ENCODE data around the gene YPEL5.
"Not testable (repeated sequence)": the region's sequence is repeated elsewhere in the genome, so short reads cannot be mapped to it uniquely, and the experiment has no call there.

The YPEL5 gene

DNA sequence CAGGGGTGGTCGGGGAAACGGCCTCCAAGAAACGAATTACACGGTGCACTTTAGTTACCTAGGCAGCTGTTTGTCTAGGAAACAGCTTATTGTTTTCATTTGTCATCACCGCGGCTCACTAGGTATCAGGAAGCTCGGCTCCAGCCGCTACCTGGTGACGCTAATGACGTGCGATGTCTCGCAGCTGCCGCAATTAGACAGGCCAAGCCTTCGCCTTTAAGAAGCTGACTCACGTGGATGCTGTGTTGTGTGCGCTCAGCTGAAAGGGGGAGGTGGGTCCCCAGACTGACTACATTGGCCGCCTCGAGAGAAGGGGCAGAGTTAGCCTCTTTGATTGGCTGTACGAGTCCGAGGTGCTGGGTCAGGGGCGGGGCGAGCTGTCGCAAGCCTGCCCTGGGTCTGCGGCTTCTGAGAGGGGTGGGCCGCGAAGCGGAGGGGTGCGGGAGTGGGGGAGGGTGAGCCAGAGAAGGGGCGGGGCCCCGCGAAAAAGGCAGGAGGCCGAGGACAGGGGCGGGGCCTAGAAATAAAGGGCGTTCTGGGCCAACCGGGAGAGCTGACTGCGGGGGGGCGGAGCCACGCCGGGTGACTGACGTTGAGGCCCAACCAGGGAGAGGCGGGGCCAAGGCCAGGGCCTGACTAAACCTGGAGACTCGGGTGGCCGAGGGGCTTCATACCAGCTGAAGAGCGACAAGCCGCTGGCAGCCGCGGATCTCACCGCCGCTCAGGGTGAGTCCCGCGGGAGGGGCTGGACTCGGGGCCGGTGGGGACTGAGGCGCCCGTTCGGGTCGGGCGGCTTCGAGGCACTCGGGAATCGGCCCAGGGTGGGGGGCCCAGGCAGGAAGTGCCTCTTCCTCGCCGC lies at the start of gene YPEL5:
Gene YPEL5 (plus strand): TSS at position 671 of the 859 bp plus-strand sequence. CDS start 9,645 bp downstream, outside the sequence.
- peak; percentile 96 to 99 (median 98) for DNase-seq (ENCODE audit: low read depth in 3 of 3)

DNA sequence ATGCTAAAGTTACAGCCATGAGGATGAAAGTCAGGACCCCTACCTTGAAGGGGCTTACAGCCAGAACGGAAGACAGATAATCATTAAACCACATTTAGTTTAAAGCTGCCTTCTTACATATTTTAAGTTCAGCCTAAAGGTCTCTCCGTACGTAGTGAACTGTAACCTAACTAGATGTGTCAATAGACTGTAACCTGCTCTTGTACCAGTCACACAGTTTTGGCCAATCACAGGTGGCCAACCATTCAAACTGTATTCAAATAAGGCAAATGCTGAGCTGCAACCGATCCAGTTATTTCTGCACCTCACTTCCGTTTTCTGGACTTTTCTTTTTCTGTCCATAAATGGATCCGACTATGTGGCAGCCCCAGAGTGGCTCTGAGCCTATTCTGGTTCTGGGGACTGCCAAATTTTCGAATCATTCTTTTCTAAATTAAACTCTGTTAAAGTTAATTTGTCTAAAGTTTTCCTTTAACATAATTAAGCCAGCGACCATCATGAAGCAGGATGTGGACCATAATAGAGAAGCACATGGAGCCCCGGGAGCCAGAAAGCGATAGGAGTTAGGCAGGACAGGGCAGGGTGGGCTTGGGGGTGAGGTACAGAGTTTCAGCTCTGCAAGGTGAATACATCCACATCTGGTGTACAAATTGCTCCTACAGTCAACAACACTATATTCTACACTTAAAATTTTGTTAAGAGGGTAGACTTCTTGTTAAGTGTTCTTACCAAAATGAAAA lies 48.4 kb upstream of the YPEL5 start:
- no peak for DNase-seq (ENCODE audit: low read depth in 3 of 3)

- not testable (repeated sequence) for DNase-seq (ENCODE audit: low read depth in 3 of 3)
These were observed 47.4 kb upstream of the YPEL5 start for GRCh38 chr2:30099366-30099765.

DNA sequence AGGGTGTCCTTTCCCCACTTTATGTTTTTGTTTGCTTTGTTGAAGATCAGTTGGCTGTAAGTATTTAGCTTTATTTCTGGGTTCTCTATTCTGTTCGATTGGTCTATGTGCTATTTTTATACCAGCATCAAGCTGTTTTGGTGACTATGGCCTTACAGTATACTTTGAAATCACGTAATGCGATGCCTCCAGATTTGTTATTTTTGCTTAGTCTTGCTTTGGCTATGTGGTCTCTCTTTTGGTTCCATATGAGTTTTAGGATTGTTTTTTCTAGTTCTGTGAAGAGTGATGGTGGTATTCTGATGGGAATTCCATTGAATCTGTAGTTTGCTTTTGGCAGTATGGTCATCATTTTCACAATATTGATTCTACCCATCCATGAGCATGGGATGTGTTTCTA lies 46.1 kb upstream of the YPEL5 start:
- DNase-seq (ENCODE audit: low read depth in 3 of 3): not testable (repeated sequence)

GRCh38 chr2:30104307-30104706 lies 42.5 kb upstream of the YPEL5 start:
- no peak for DNase-seq (ENCODE audit: low read depth in 3 of 3)

DNA sequence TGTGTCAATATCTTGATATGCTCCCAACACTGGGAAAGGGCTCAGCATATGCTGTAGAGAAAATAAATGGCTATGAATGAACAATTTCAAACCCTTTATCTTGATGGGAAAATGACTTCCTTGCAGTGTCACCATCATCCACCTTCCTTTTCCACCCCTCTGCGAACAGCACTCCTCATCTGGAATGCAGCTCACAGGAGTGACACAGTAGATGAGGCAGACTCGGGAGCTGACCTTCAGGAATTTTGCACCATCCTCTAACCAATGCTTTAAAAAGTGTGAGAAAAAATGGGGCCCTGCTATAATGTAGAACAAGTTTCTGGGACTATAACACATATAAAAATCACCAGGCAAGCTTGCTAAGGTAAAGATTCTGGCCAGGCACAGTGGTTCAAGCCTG lies 41.3 kb upstream of the YPEL5 start:
- no peak for DNase-seq (ENCODE audit: low read depth in 3 of 3)

DNA sequence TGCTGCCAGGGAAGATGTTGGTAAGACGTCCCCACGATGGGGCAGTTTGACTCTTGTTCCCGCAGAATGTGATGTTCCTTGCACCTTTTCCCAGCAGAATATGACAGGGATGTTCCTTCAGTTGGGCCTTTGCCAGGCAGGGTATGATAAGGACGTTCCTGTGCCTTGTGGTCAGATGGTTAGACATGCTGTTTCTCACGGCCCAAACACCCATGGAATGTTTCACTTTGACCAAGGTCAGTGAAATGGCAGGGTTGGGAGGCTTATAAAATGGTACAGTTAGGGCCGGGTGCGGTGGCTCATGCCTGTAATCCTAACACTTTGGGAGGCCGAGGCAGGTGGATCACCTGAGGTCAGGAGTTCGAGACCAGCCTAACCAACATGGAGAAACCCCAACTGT lies 40.3 kb upstream of the YPEL5 start:
- DNase-seq (ENCODE audit: low read depth in 3 of 3): no peak

- DNase-seq (ENCODE audit: low read depth in 3 of 3): no peak
These were observed 38.6 kb upstream of the YPEL5 start for GRCh38 chr2:30108192-30108591.

DNA sequence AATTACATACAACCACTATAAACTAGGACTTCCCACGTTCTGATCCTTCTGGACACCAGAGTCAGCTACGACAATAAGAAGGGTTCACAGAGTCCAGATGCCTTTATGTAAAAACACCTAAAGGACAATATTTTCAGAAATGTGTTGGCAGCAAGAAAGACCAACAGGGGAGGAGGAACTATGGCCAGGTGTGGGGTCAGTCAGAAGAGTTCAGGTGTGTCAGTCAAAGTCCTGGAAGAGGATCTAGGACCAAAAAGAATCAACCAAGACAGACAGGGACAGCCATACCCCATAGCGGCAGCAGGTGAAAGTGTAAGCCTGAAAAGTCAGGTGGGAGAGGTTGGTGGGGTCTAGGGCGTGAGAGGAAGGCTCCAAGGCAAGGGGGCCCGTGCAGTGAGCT lies 38.0 kb upstream of the YPEL5 start:
- DNase-seq (ENCODE audit: low read depth in 3 of 3): no peak

- DNase-seq (ENCODE audit: low read depth in 3 of 3): no peak
These were observed 37.0 kb upstream of the YPEL5 start for GRCh38 chr2:30109856-30110255.

DNA sequence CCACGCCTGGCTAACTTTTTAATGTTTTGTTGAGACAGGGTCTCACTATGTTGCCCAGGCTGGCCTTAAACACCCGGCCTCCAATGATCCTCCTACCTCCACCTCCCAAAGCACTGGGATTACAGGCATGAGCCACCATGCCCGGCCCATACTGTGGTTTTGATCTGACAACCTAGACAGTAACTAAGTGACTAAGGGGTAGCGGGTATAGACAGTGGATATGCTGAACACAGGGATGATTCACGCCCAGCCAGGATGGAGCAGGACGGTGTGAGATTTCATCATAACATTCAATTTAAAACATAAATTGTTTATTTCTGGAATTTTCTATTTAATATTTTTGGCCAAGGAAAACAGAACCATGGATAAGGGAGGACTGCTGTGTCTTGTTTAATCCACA lies 36.0 kb upstream of the YPEL5 start:
- no peak for DNase-seq (ENCODE audit: low read depth in 3 of 3)

DNA sequence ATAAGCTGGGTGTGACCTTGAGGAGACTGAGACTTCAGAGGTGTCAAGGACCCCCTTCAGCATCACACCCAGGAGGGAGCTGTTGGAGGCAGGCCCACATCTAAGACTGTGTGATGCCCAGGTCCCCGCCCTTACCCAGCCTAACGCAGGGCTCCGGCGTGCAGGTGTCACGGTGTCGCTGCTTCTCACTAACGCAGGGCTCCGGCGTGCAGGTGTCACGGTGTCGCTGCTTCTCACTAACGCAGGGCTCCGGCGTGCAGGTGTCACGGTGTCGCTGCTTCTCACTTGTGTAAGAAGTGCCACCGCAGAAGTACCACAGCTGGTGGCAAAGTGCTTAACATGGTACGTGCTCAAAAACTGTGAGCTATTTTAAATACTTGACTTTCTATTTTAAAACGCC lies 35.6 kb upstream of the YPEL5 start:
- not testable (repeated sequence) for DNase-seq (ENCODE audit: low read depth in 3 of 3)

GRCh38 chr2:30112561-30112960 lies 34.2 kb upstream of the YPEL5 start:
- no peak for DNase-seq (ENCODE audit: low read depth in 3 of 3)

DNA sequence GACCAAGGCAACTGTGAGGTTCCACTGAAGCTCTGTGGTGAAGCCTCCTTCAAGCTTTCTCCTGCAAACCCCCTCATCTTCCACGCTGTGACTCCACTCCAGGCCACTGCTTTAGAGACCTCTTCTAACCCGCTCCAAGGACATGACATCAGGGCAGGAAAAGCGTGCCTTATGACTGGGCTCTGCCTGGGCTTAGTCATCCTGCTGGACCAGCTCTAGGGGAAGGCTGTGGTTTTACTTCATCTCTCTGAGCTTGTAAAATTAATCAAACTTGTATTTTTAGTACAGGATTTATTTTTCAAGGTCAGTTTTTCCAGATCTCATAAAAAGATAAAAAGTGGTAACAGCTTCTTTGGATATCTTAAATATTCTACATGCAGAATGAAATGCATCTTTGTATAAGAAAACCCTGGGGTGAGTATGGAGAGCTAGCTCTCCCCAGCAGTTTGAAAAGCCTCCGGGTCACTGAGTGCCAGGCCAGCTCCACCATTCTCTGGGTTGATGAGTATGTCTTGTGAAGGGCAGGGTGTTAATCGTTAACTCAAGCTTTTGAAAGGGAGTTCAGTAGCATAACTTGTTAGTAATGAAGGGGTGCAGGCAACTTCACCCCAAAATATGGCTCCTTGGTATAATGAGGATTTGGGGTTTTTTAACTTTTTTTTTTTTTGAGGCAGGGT lies 33.1 kb upstream of the YPEL5 start:
- no peak for DNase-seq (ENCODE audit: low read depth in 3 of 3)

GRCh38 chr2:30115141-30115980 lies 31.4 kb upstream of the YPEL5 start:
- DNase-seq (ENCODE audit: low read depth in 3 of 3): peak; percentile 13 to 67 (median 21)

DNA sequence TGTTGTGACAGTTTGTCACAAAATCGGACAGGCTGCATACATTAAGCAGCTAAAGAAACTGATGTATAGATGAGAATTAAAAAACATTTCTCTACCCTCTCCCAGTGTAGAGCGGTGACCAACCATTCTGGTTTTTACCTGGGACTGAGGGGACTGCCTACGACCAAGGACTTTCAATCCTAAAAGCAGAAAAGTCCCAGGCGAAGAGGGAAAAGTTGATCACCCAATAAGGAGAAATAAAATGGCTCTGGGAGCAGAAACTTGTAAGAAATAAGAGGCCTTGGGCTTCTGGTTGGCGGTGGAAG lies 30.9 kb upstream of the YPEL5 start:
- DNase-seq (ENCODE audit: low read depth in 3 of 3): no peak

DNA sequence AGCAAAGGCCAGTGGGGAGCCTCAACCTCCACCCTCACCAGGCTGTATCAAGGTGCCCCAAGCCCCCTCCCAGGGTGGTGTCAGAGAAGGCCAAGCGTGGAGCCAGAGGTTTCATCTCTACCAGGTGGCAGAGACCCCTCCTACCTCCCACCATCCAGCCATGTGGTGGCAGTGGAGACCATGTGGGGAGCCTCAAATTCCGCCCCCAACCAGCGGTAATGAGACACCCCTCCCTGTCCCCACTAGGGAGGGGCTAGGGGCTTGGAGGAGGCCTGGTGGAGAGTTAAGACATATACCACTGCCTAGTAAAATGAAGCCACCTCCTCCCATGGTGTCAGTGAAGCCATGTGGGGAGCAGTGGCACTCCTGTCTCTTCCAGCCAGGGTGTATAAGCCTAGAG lies 24.4 kb upstream of the YPEL5 start:
- no peak for DNase-seq (ENCODE audit: low read depth in 3 of 3)

DNA sequence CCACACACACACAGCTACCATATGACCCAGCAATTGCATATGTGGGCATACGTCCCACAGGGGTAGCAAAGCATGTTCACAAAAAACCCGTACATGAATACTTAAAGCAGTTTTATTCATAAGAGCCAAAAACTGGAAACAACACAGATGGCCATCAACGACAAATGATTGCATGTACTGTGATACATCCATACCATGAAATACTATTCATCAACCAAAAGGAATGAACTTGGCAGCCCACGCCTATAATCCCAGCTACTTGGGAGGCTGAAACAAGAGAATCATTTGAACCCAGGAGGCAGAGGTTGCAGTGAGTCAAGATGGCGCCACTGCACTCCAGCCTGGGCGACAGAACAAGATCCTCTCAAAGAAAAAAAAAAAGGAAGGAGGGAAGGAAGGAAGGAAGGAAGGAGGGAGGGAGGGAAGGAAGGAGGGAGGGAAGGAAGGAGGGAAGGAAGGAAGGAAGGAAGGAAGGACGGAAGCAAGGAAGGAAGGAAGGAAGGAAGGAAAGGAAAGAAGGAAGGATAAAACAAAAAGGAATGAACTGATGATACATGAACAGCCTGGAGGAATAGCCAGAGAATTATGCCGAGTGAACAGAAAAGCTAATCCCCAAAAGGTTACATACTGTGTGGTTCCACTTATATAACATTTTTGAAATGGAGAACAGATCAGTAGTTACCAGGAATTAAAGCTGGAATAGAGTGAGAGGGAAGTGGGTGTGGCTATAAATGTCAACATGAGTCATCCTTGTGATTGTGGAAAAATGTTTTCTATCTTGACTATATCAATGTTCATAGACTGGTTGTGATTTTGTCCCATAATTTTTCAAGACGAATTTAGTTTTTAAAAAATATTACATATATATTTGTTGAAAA lies 19.6 kb upstream of the YPEL5 start:
- no peak for DNase-seq (ENCODE audit: low read depth in 3 of 3)

- no peak for DNase-seq (ENCODE audit: low read depth in 3 of 3)
These were observed 12.2 kb upstream of the YPEL5 start for GRCh38 chr2:30134582-30134981.

- DNase-seq (ENCODE audit: low read depth in 3 of 3): no peak
These were observed 11.3 kb upstream of the YPEL5 start for GRCh38 chr2:30135541-30135940.
